SK-N-SH (cell line): ENCODE measurements around the gene APLP2.

Experiments
- EP300 ChIP-seq, 2 experiments: IDR thresholded peaks; 2 replicates each; pipeline versions ENCODE4 v1.4.0 to v1.6.1; 2012; ENCODE audit warnings: borderline replicate concordance in 1 of 2, low read depth in 1 of 2, low read length in 1 of 2
- EZH2phosphoT487 ChIP-seq: fragments of 200-600 bp; sonication (generic); IDR thresholded peaks from 2 replicates; pipeline ENCODE4 v1.6.1; 2017; ENCODE audit warnings: low read depth, mixed run types, mild to moderate bottlenecking, antibody characterized with exemption, moderate library complexity, borderline replicate concordance
- GATA2 ChIP-seq: sonication (generic); formaldehyde crosslinking; IDR thresholded peaks from 2 replicates; pipeline ENCODE4 v1.5.0; 2020; ENCODE audit warnings: mild to moderate bottlenecking, missing genetic modification reagents
- JUND ChIP-seq: IDR thresholded peaks from 2 replicates; pipeline ENCODE4 v1.4.0; 2012
- MEF2A ChIP-seq: IDR thresholded peaks from 2 replicates; pipeline ENCODE4 v1.4.0; 2012; ENCODE audit warnings: low read depth, borderline replicate concordance
- NRF1 ChIP-seq: IDR thresholded peaks from 2 replicates; pipeline ENCODE4 v1.6.1; 2012; ENCODE audit warnings: low read depth, mild to moderate bottlenecking, low read length
- RCOR1 ChIP-seq: fragments of 150-350 bp; IDR thresholded peaks from 2 replicates; pipeline ENCODE4 v1.6.1; 2017; ENCODE audit warnings: antibody characterized with exemption, low read length
- TAF1 ChIP-seq: IDR thresholded peaks from 2 replicates; pipeline ENCODE4 v1.6.1; 2012; ENCODE audit warnings: low read depth, mild to moderate bottlenecking, low read length, moderate library complexity, borderline replicate concordance
- YY1 ChIP-seq: IDR thresholded peaks from 2 replicates; pipeline ENCODE4 v1.4.0; 2012; ENCODE audit warnings: low read depth, mild to moderate bottlenecking
- TF ChIP-seq, protein P1 (sequence below): fragments of 200-600 bp; sonication (generic); IDR thresholded peaks from 2 replicates; pipeline ENCODE4 v1.6.1; 2017; ENCODE audit warnings: antibody characterized with exemption, mild to moderate bottlenecking, moderate library complexity
- TF ChIP-seq, protein P2 (sequence below): IDR thresholded peaks from 2 replicates; pipeline ENCODE4 v1.6.1; 2012; ENCODE audit warnings: mild to moderate bottlenecking, low read depth, low read length, moderate library complexity

DNA sequence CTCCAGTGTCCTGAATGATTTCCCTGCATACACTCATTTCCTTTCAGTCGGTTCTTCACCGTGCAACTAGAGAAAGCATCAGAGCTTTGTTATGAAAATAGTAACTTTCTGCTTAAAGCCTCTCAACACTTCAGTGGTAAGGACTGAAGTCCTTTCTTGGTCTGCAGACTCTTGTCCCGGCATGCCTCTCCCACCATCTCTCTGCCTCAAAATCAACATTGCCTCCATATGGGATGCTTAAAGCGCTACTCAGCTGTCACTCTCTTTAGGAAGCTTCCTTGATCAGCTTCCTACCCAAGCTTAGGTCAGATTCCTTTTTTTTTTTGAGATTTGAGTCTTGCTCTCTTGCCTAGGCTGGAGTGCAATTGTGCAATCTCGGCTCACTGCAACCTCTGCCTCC is 36.7 kb downstream of the APLP2 start:
- TF ChIP-seq NRF1 (no peak), RCOR1 (no peak), JUND (no peak), EP300 (IDR thresholded peaks at IDR 0.05; ENCODE audit: borderline replicate concordance in 1 of 2, low read depth in 1 of 2, low read length in 1 of 2) (no peak), GATA2 (CRISPR knock-in tag) (no peak), TAF1 (no peak), YY1 (no peak), EZH2phosphoT487 (no peak), MEF2A (no peak)
- TF ChIP-seq, protein P1, sequence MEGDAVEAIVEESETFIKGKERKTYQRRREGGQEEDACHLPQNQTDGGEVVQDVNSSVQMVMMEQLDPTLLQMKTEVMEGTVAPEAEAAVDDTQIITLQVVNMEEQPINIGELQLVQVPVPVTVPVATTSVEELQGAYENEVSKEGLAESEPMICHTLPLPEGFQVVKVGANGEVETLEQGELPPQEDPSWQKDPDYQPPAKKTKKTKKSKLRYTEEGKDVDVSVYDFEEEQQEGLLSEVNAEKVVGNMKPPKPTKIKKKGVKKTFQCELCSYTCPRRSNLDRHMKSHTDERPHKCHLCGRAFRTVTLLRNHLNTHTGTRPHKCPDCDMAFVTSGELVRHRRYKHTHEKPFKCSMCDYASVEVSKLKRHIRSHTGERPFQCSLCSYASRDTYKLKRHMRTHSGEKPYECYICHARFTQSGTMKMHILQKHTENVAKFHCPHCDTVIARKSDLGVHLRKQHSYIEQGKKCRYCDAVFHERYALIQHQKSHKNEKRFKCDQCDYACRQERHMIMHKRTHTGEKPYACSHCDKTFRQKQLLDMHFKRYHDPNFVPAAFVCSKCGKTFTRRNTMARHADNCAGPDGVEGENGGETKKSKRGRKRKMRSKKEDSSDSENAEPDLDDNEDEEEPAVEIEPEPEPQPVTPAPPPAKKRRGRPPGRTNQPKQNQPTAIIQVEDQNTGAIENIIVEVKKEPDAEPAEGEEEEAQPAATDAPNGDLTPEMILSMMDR = no peak
- TF ChIP-seq, protein P2, sequence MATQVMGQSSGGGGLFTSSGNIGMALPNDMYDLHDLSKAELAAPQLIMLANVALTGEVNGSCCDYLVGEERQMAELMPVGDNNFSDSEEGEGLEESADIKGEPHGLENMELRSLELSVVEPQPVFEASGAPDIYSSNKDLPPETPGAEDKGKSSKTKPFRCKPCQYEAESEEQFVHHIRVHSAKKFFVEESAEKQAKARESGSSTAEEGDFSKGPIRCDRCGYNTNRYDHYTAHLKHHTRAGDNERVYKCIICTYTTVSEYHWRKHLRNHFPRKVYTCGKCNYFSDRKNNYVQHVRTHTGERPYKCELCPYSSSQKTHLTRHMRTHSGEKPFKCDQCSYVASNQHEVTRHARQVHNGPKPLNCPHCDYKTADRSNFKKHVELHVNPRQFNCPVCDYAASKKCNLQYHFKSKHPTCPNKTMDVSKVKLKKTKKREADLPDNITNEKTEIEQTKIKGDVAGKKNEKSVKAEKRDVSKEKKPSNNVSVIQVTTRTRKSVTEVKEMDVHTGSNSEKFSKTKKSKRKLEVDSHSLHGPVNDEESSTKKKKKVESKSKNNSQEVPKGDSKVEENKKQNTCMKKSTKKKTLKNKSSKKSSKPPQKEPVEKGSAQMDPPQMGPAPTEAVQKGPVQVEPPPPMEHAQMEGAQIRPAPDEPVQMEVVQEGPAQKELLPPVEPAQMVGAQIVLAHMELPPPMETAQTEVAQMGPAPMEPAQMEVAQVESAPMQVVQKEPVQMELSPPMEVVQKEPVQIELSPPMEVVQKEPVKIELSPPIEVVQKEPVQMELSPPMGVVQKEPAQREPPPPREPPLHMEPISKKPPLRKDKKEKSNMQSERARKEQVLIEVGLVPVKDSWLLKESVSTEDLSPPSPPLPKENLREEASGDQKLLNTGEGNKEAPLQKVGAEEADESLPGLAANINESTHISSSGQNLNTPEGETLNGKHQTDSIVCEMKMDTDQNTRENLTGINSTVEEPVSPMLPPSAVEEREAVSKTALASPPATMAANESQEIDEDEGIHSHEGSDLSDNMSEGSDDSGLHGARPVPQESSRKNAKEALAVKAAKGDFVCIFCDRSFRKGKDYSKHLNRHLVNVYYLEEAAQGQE = no peak
